HG03460 (cell line): ENCODE results near the gene UBXN2A.

Experiments used
- ATAC-seq: cut with Tn5 transposase; IDR thresholded peaks from one replicate; pipeline ENCODE4 v1.9.1; 2021; ENCODE audit not compliant: unreplicated experiment

The UBXN2A gene

GRCh38 chr2:23939987-23940717 is at the start of gene UBXN2A:
TSS of gene UBXN2A (plus strand) at chr2:23940463. CDS start at chr2:23958315, 17,852 bp downstream.
- ATAC-seq, result peak; percentile 73

DNA sequence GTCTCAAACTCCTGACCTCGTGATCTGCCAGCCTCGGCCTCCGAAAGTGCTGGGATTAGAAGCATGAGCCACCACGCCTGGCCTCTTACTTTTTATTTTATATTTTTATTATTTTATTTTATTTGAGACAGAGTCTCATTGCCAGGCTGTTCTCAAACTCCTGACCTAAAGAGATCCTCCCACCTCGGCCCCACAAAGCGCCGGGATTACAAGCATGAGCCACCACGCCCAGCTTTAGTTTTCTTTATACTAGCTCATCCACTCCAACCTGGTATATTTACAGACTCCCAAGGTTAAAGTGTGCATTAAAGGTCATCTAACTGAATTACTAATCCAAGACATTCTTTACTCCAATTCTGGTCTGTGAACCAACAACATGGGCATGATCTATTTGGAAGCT is 40.1 kb upstream of the UBXN2A start:
- no peak for ATAC-seq

- ATAC-seq, result no peak
Measured at GRCh38 chr2:23900541-23901322, 39.5 kb upstream of the UBXN2A start.

- no peak for ATAC-seq
Measured at GRCh38 chr2:23901966-23902846, 38.1 kb upstream of the UBXN2A start.

DNA sequence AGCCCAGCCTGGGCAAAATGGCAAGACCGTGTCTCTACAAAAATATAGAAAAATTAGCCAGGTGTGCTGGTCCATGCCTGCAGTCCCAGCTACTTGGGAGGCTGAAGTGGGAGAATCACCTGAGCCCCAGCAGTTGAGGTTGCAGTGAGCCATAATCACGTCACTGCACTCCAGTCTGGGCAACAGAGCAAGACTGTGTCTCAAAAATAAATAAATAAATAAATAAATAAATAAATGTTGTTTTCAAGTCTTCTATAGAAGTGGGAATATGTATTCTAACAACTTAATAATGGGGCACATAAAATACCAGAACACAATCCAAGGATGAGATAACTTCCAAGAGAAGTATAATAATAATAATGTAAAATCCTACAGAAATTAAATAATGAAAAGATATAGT is 37.2 kb upstream of the UBXN2A start:
- ATAC-seq, result no peak

DNA sequence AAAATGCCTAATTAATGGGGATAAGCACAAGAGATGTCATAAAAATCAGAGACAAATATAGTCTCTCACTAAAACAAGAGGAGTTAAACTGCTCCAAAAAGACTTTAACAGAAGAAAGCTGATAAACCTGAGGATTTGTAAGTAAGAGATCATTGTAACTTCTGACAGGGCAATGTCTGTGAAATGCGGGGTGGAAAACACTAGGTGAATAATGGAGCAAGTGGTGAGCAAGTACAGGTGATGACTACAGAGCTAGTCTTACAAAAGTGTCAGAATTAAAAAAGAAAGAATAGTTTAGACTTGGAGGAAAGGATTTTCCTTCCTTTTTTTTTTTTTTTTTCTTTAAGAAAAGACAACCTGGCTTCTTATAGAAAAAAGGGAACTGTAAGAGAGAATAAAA is 36.0 kb upstream of the UBXN2A start:
- no peak for ATAC-seq

DNA sequence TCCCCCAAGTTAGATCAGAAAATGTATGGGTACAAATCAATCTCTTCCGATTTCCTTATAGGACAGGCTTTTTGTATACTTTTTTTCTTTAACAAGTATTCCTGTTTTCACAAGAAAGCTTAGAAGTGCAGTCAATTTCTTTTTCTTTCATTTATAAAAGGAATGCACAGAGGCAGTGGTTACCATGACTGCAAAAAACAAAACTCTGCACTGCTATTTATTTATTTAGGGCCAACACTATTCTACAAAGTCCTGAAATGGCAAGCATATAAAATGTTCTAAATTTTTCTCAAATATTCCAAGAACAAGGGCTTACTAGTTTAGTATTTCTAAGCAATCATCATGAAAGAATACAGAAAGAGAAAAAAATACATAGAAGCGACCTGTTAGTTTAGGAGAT is 35.6 kb upstream of the UBXN2A start:
- ATAC-seq, result no peak

DNA sequence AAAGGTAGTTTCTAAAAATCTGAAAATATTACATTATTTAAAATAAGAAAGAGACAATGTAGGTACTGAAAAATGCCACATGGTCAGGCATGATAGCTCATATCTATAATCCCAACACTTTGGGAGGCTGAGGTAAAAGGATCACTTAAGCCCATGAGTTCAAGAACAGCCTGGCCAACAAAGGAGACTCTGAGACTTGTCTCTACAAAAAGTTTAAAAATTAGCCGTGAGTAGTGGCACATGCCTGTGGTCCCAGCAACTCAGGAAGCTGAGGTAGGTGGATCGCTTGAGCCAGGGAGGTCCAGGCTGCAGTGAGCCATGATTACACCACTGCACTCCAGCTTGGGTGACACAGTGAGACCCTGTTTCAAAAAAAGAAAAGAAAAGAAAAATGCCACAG is 35.1 kb upstream of the UBXN2A start:
- ATAC-seq, result no peak

- no peak for ATAC-seq
Measured at GRCh38 chr2:23912054-23912453, 28.2 kb upstream of the UBXN2A start.

DNA sequence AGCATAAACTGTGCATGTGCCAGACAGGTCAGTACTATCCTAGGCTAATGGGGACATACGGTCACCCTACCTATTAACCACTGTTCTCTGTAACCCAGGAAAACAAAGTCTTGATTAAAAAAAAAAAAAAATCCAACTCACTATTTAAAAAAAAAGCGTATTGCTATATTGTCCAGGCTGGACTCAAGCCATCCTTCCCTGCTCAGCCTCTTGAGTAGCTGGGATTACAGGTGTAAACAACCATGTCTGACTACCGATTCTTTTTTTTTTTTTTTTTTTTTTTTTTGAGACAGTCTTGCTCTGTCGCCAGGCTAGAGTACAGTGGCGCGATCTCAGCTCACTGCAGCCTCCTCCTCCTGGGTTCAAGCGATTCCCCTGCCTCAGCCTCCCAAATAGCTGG is 24.9 kb upstream of the UBXN2A start:
- no peak for ATAC-seq

DNA sequence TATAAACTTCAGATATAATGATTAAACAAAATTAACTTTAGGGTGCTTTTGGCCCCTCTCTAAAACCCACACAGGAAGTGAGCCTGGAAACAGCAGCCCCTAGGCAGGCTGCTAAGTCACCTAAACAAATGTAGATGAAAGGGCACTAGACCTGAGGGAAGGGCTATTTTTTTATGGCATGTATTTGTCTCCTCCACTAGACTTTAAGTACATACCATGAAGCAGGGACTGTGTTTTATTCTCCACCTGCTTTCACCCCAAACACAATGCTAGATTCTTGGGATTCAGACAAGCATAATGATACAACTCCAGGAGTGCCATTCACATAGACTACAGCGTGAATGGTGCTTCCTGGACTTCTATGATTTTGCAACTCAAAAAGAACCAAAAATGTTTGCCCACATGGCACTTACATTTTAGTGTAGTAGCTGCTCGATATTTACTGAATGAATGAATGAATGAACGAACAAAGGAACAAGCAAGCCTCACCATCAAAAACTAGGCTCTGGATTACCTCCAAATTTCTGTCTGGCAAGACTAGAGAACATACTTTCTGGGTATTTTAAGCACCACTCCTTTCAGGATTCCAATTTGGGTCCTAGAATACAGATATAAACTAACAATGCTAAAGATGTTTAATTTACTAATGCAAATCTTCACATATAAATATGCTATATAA is 23.4 kb upstream of the UBXN2A start:
- ATAC-seq, result peak; percentile 58

- no peak for ATAC-seq
Measured at GRCh38 chr2:23918837-23919489, 21.3 kb upstream of the UBXN2A start.

DNA sequence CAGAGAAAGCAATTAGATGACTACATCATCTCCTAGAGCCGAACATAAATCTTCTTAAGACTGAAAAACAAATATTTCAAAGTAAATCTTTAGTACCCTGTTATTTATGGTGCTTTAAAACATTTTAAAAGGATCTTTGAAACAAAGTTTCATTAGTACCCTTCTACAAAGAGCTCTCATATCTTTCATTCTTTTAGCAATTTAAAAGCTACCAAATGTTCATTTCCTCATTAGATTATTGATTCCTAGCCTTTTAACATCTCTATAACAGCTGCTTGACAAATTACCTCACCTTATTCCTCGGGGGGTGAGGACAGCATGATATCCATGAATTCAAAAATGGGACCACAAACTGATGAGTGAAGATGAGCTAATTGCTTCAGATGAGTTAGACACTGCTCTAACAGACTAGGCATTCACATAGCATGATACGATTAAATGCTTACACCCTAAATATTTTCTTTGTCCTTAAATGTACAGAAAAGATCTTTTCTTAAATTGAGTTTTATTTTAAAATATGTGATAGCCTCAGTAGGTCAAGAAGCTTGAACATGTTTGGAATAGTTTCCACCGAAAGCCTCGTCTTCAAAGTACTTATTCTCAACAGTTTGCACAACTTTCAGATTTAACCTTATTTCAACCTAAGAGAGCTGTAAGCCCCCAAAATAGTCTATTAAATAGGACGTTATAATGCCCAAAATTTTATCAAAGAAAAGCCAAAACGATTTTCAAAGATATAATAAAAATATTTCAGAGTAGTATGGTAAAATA is 15.5 kb upstream of the UBXN2A start:
- ATAC-seq, result no peak

DNA sequence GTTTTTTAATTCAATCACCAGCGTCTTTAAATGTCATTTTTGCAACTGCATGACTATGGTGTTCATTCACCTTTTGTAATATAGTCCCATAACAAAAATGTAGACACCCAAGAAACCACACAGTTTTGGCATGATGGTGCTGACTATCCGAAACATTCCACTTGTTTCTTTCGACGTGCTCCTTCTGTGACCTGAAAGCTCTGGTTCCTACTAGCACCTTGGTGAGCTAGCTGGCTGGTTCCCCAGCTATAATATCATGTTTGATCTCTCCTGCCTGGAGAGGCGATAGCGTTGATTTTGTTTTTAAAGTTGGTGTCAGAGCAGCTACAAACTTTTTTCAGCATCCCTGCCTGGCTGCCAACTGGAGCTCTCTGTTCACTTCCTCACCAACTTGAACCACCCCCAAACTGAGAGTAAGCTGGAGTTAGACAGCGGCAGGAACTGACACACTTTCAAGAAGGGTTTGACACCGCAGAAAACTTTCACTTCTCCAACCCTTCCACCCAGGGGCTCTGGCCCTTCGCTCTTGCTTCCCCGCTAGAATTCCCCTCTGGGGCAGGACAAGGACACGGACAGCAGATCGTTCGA is 14.5 kb upstream of the UBXN2A start:
- peak; percentile 64 for ATAC-seq

GRCh38 chr2:23926290-23926749 is 13.9 kb upstream of the UBXN2A start:
- ATAC-seq, result peak; percentile 33

DNA sequence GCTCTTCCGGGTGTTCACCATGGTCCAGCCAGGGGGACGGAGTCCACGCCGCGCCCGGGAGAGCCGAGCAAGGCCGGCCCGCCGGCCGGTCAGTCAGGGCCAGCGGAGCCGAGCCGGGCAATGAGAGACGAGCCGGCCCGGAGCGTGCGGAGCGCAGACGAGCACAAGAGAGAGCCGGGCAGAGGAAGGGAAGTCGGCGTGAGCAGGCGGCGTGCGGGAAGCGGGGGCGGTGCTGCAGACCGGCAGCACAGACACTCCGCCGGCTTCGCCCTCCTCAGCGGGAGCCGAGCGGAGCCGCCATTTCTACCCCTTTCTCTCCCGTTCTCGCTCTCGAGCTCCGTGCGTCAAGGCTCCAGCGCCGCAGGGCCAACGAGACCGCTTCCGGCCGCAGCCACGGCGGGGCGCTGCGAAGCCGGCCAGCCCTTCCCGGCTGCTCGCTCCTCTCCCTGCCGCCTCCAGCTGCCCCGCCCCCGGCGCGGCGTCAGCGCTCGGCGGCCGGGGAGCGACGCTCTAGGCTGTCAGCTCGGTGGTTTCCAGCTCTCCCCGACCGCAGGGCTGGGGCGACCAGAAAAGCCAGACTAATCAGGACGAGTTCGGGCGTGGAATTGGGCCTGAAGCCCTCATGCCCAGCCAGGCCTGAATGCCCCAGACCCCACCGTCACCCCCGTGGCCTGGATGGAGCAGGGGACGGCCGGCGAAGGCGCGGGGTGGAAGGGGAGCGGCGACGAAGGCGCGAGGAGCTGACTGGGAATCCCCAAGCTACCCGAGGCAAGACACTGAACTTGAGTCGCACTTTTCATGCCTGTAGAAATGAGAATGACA is 13.3 kb upstream of the UBXN2A start, which contains the start of gene ATAD2B:
Gene ATAD2B, minus strand, starts transcription at position 374 of the 822 bp plus-strand sequence. Its CDS starts 353 bp downstream, at position 21.
- ATAC-seq, result peak; percentile 68

- no peak for ATAC-seq
Measured at GRCh38 chr2:23934259-23934658, 6.0 kb upstream of the UBXN2A start.
